GM18526 (cell line): Measurements from ENCODE around the gene COQ5.

Experiments used
- POLR2A ChIP-seq: IDR thresholded peaks from 3 replicates; pipeline ENCODE4 v1.6.1; 2011; ENCODE audit not compliant: insufficient read length; ENCODE audit errors: extremely low read depth

The COQ5 gene

DNA sequence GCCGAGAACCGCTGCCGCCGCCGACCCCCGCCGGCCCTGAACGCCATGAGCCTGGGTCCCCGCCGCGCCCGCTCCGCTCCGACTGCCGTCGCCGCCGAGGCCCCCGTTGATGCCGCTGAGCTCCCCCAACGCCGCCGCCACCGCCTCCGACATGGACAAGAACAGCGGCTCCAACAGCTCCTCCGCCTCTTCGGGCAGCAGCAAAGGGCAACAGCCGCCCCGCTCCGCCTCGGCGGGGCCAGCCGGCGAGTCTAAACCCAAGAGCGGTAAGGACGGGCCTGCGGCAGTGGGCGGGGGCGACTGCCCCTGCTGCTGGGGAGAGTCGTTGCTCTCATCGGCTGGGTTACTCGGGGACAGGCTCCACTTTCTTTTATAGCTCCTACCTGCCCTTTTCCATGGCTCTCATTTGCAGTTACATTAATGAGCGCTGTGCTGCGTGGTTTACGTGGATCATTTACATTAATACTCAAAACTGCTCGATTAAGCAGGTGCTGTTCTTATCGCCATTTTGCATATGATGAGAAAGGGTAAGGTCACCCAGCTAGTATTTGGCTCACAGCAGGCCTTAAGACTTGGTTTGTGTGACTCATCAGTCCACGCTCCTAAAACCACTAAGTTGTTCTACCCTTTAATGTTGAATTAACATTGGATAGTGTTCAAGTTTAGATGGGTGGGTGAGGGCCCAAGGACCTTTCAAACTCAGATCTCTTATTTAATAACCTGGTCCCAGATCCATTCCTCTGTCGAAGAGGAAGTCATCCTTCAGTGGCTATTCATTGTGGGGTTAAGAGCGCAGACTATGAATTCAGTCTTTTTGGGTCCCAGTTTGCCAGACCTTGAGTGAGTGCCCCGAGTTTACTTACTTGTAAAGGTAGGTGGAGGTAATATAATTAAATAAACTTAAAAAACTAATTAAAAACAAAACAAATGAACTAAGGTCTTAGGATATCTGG is 6.0 kb upstream of the COQ5 start:
- peak; percentile 29 for TF ChIP-seq POLR2A

DNA sequence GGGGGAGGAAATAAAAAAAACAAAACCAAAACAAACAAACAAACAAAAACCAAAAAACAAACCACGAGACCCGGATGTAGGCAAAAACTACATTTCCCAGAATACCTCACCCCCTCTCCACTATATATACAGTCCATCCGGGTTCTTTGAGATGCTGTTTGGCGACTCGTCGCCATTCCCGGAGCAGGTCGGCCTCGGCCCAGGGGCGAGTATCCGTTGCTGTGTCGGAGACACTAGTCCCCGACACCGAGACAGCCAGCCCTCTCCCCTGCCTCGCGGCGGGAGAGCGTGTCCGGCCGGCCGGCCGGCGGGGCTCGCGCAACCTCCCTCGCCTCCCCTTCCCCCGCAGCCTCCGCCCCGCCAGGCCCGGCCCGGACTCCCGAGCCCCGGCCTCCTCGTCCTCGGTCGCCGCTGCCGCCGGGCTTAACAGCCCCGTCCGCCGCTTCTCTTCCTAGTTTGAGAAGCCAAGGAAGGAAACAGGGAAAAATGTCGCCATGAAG is 5.3 kb upstream of the COQ5 start, which contains the start of gene RNF10:
RNF10 (plus strand) TSS at position 154 of the 500 bp plus-strand sequence. CDS start 456 bp downstream, outside the sequence.
- TF ChIP-seq POLR2A: peak; percentile 97

DNA sequence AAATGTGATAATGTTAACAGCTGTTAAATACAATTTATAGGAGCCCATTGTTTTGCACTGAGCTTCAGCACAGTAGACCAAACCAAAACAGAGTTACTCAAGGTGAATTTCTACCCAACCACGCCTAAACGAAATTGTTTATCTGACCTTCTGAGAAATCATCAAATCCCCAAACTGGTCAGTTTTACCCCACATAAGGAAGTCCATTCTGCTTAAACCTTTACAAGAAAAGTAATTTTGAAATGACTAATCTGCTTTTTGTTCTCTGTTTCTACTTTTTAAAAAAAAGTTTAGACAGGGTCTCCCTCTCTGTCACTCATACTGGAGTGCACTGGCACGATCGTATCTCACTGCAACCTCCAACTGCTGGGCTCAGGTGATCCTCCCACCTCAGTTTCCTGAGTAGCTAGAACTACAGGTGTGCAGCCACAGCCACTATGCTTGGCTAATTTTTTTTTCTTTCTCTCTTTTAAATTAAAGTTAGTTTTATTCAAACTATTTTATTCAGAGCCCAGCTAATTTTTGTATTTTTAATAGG is 3.8 kb upstream of the COQ5 start:
- no peak for TF ChIP-seq POLR2A

DNA sequence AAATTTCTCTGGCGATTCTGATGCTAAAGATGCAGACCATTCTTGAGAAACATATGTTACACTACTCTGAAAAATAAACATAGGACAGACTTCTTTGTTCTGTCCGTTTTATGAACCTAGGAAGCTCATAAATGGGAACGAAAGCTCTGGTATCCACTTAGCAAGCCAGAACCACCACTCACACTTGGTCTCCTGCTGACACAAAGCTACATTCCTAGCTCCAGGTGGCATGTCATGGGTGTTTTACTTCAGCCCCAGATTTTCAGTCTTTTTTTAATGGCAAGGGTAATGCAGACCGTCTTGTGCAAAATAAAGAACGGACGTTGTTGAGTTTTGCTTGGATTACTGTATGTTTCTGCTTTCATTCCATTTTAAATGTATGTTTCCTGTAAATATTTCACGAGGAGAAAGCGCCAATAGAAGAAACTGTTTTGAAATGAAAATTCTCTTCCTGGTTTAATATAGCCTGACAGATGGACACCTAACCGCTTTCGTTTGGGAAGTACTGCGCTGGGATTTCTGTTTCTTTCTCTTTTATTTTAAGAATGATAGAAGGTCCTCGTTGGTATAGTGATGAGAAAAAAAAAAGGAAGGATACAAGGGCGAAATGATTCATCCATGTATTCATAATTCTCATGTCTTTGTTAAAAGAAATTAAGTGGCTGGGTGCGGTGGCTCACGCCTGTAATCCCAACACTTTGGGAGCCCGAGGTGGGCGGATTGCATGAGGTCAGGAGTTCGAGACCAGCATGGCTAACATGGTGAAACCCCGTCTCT is 871 bp upstream of the COQ5 start:
- TF ChIP-seq POLR2A: no peak

- TF ChIP-seq POLR2A: no peak
Measured at GRCh38 chr12:120522568-120522967, 6.4 kb downstream of the COQ5 start.

GRCh38 chr12:120515496-120515895 is 13.5 kb downstream of the COQ5 start:
- no peak for TF ChIP-seq POLR2A

DNA sequence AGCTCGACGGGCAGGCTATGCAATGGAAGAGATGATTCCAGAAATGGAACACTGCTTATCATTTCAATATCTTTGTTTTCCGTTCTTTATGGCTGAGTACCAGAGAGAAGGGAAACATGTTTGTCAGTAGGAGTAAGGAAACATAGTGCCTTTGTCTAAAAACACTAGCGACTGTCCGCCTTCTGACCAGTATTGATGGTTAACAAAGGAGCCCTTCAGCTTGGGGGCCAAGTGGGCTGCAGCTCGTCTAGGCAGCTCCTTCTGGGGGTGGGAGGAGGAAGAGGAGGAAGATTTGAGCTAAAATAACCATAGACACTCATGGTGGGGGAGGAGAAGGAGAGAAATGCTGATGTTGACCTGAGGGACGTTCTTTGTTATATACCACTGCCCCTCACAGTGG is 15.0 kb downstream of the COQ5 start:
- TF ChIP-seq POLR2A: no peak

DNA sequence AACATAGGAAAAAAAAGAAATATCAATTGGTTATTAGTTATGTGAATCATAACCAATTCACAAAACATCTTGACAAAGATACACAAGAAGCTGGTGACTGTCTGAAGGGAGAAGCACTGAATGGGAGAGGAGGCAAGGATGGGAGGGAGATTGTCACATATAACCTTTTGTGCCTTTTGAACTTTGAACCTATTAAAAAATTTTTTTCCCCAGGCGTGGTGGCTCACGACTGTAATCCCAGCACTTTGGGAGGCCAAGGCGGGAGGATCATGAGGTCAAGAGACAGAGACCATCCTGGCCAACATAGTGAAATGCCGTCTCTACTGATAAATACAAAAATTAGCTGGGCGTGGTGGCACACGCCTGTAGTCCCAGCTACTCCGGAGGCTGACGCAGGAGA is 20.4 kb downstream of the COQ5 start:
- TF ChIP-seq POLR2A: no peak

DNA sequence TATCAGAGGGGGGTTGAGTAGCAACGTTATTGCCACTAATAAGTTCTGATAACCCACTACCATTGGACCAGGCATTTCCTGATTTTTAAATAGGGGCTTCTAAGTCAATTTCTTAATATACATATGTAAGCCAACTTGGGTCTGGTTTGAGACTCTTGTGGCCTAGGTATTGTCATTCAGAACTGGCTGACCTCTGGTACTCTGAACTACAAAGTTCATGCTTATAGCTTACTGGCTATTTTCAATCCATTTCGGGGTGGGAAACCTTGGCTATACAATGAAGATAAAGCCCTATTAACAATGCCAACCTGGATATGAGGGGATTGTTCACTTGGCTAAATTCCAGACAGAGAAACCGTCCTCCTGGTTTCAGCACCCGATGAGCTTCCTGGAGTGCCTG is 24.4 kb downstream of the COQ5 start:
- no peak for TF ChIP-seq POLR2A

GRCh38 chr12:120500581-120500980 is 28.4 kb downstream of the COQ5 start:
- TF ChIP-seq POLR2A: no peak

GRCh38 chr12:120498870-120499515 is 30.0 kb downstream of the COQ5 start:
- TF ChIP-seq POLR2A: no peak

- no peak for TF ChIP-seq POLR2A
Measured at GRCh38 chr12:120497524-120498150, 31.3 kb downstream of the COQ5 start.

GRCh38 chr12:120496413-120497340 is 32.3 kb downstream of the COQ5 start:
- TF ChIP-seq POLR2A: no peak
